Neural cell (in vitro differentiated cells): Measurements from ENCODE around the gene HOXA3. TPM values are rescaled to one million over a fixed set of nuclear protein-coding genes. Genes with fewer than 3 reads are reported as not detected.

ENCODE experiments used
- H2AFZ ChIP-seq: fragments of 200-600, 300-800 bp; sonication (generic), shearing (Covaris generic); 2 replicates; pipeline ENCODE4 v1.6.0; 2014; ENCODE audit warnings: low read depth, mild to moderate bottlenecking, antibody characterized with exemption, low read length, moderate library complexity
- H3F3A ChIP-seq: fragments of 200-600 bp; shearing (Covaris generic); 2 replicates; pipeline ENCODE4 v1.6.1; 2016; ENCODE audit warnings: mild to moderate bottlenecking, moderate library complexity, mixed read lengths, antibody characterized with exemption, low read length; ENCODE audit not compliant: insufficient read depth, poor library complexity, severe bottlenecking
- H3K27ac ChIP-seq: fragments of 200-600, 300-800 bp; sonication (generic), shearing (Covaris generic); 2 replicates; pipeline ENCODE4 v1.5.1; 2014; ENCODE audit warnings: mild to moderate bottlenecking, low read length, moderate library complexity
- H3K27me3 ChIP-seq: fragments of 300-800, 200-600 bp; sonication (generic), shearing (Covaris generic); 2 replicates; pipeline ENCODE4 v1.6.0; 2014; ENCODE audit warnings: mild to moderate bottlenecking, low read depth, low read length, moderate library complexity; ENCODE audit not compliant: insufficient read depth
- H3K36me3 ChIP-seq: fragments of 300-800, 200-600 bp; sonication (generic), shearing (Covaris generic); 2 replicates; pipeline ENCODE4 v1.5.1; 2014; ENCODE audit warnings: mild to moderate bottlenecking, antibody characterized with exemption, low read length, moderate library complexity; ENCODE audit not compliant: insufficient read depth
- H3K4me2 ChIP-seq: fragments of 300-800, 200-600 bp; sonication (generic), shearing (Covaris generic); 2 replicates; pipeline ENCODE4 v1.6.0; 2014; ENCODE audit warnings: mild to moderate bottlenecking, low read length
- H3K4me3 ChIP-seq: fragments of 300-800, 200-600 bp; sonication (generic), shearing (Covaris generic); 2 replicates; pipeline ENCODE4 v1.5.1; 2014; ENCODE audit warnings: mild to moderate bottlenecking, low read length, moderate library complexity
- H3K79me2 ChIP-seq: fragments of 200-600 bp; shearing (Covaris generic); replicated peaks from 2 replicates; pipeline ENCODE4 v1.6.0; 2014; ENCODE audit warnings: mild to moderate bottlenecking, low read length, moderate library complexity; ENCODE audit not compliant: insufficient read depth
- H3K9ac ChIP-seq: fragments of 300-800, 200-600 bp; sonication (generic), shearing (Covaris generic); 2 replicates; pipeline ENCODE4 v1.6.1; 2016; ENCODE audit warnings: mild to moderate bottlenecking, low read length, mixed read lengths
- H3K9me2 ChIP-seq: fragments of 200-600 bp; shearing (Covaris generic); 2 replicates; pipeline ENCODE4 v1.6.1; 2016; ENCODE audit warnings: mild to moderate bottlenecking, low read length, mixed read lengths; ENCODE audit not compliant: insufficient read depth
- H3K9me3 ChIP-seq: fragments of 200-600, 300-800 bp; sonication (generic), shearing (Covaris generic); 2 replicates; pipeline ENCODE4 v1.6.1; 2016; ENCODE audit warnings: mild to moderate bottlenecking, mixed run types, low read length, moderate library complexity, mixed read lengths
- H4K20me1 ChIP-seq: fragments of 200-600 bp; shearing (Covaris generic); 2 replicates; pipeline ENCODE4 v1.6.1; 2016; ENCODE audit warnings: mild to moderate bottlenecking, mixed run types; ENCODE audit not compliant: insufficient read depth
- EP300 ChIP-seq: fragments of 450-650 bp; conservative IDR thresholded peaks from 2 replicates; pipeline ENCODE4 v1.6.1; 2014; ENCODE audit warnings: antibody characterized with exemption, mild to moderate bottlenecking, moderate library complexity; ENCODE audit not compliant: poor library complexity, severe bottlenecking
- EZH2 ChIP-seq: fragments of 200-600, 300-800 bp; shearing (Covaris generic), sonication (generic); IDR thresholded peaks from 2 replicates; pipeline ENCODE4 v1.6.1; 2014; ENCODE audit warnings: antibody characterized with exemption, low read length, borderline replicate concordance, mild to moderate bottlenecking; ENCODE audit not compliant: insufficient read depth, poor library complexity, severe bottlenecking
- MXI1 ChIP-seq: fragments of 450-650 bp; conservative IDR thresholded peaks from 2 replicates; pipeline ENCODE4 v1.6.1; 2014; ENCODE audit warnings: antibody characterized with exemption, mild to moderate bottlenecking; ENCODE audit not compliant: poor library complexity, severe bottlenecking
- POLR2AphosphoS5 ChIP-seq: IDR thresholded peaks from 2 replicates; pipeline ENCODE4 v1.6.1; 2012
- RAD21 ChIP-seq: fragments of 450-650 bp; conservative IDR thresholded peaks from 2 replicates; pipeline ENCODE4 v1.6.1; 2014; ENCODE audit warnings: antibody characterized with exemption, mild to moderate bottlenecking, moderate library complexity
- SMC3 ChIP-seq: fragments of 450-650 bp; conservative IDR thresholded peaks from 2 replicates; pipeline ENCODE4 v1.6.1; 2014; ENCODE audit warnings: antibody characterized with exemption, mild to moderate bottlenecking, moderate library complexity; ENCODE audit not compliant: poor library complexity
- TAF1 ChIP-seq: IDR thresholded peaks from 2 replicates; pipeline ENCODE4 v1.6.1; 2012; ENCODE audit warnings: low read depth
- polyA plus RNA-seq: library from polyadenylated mRNA; depleted of rRNA; stranded (reverse); fragments of >200 nt; gene quantifications from 2 replicates; pipeline ENCODE4 v1.2.3, GENCODE V29; 2014
- TF ChIP-seq, protein P1 (sequence below): fragments of 450-650 bp; IDR thresholded peaks from 2 replicates; pipeline ENCODE4 v1.5.1; 2014; ENCODE audit warnings: antibody characterized with exemption, mild to moderate bottlenecking, moderate library complexity; ENCODE audit not compliant: poor library complexity, severe bottlenecking
- TF ChIP-seq, protein P2 (sequence below): IDR thresholded peaks from 2 replicates; pipeline ENCODE4 v1.6.1; 2012; ENCODE audit warnings: borderline replicate concordance

HOXA3 gene
- polyA plus RNA-seq, 1 donor from 2014 or later: not detected

DNA sequence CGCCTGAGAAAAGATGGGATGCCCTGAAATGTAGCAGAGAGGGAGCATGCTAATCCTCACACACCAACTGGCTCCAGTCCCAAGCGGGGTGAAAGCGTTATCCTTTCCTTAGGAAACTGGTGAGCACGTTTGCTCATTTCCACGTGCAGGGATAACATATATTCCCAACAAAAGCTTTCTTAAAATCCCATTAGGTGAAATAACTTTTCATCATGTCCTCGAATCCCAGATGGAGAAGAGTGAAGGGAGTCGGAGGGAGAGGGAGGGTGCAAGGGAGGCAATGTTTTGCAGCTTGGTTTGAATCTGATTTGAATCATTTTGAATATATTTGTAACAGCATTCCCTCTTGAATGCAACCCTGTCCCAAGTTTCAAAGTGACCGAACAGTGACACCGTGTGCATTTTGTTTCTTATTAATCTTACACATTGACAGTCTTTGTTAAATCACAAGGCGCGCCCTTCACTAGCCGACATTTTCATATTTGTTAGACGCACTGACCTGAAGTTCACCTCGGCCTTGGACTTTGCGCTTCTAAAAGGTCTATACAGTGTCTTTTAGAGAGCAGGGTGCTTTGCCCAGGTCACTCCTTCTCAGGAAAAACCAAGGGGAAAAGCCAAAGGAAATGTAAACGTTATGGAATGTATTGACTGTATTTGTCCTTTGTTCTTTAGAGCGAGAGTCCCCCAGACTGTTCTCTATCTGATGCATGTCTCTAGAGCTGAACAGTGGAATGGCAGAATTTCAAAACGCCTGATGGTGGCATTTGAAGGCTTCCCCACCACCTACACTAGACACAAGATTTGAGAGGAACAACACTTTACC lies 18.8 kb downstream of the HOXA3 start:
- H3K4me2 ChIP-seq: no peak overlapping the region
- H4K20me1 ChIP-seq: no peaks in the 10 kb centered on the region
- H3K4me3 ChIP-seq: no peak overlapping the region
- TF ChIP-seq EZH2: no peak
- TF ChIP-seq SMC3: no peak
- TF ChIP-seq, protein P1, sequence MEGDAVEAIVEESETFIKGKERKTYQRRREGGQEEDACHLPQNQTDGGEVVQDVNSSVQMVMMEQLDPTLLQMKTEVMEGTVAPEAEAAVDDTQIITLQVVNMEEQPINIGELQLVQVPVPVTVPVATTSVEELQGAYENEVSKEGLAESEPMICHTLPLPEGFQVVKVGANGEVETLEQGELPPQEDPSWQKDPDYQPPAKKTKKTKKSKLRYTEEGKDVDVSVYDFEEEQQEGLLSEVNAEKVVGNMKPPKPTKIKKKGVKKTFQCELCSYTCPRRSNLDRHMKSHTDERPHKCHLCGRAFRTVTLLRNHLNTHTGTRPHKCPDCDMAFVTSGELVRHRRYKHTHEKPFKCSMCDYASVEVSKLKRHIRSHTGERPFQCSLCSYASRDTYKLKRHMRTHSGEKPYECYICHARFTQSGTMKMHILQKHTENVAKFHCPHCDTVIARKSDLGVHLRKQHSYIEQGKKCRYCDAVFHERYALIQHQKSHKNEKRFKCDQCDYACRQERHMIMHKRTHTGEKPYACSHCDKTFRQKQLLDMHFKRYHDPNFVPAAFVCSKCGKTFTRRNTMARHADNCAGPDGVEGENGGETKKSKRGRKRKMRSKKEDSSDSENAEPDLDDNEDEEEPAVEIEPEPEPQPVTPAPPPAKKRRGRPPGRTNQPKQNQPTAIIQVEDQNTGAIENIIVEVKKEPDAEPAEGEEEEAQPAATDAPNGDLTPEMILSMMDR: no peak
- TF ChIP-seq MXI1: no peak
- TF ChIP-seq TAF1: no peak
- no peak for TF ChIP-seq RAD21
- TF ChIP-seq POLR2AphosphoS5: no peak
- TF ChIP-seq, protein P2, sequence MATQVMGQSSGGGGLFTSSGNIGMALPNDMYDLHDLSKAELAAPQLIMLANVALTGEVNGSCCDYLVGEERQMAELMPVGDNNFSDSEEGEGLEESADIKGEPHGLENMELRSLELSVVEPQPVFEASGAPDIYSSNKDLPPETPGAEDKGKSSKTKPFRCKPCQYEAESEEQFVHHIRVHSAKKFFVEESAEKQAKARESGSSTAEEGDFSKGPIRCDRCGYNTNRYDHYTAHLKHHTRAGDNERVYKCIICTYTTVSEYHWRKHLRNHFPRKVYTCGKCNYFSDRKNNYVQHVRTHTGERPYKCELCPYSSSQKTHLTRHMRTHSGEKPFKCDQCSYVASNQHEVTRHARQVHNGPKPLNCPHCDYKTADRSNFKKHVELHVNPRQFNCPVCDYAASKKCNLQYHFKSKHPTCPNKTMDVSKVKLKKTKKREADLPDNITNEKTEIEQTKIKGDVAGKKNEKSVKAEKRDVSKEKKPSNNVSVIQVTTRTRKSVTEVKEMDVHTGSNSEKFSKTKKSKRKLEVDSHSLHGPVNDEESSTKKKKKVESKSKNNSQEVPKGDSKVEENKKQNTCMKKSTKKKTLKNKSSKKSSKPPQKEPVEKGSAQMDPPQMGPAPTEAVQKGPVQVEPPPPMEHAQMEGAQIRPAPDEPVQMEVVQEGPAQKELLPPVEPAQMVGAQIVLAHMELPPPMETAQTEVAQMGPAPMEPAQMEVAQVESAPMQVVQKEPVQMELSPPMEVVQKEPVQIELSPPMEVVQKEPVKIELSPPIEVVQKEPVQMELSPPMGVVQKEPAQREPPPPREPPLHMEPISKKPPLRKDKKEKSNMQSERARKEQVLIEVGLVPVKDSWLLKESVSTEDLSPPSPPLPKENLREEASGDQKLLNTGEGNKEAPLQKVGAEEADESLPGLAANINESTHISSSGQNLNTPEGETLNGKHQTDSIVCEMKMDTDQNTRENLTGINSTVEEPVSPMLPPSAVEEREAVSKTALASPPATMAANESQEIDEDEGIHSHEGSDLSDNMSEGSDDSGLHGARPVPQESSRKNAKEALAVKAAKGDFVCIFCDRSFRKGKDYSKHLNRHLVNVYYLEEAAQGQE: no peak
- no peak for TF ChIP-seq EP300
- H3K9ac ChIP-seq: no peak overlapping the region
- H3K9me3 ChIP-seq: peaks cover 16% of the 10 kb centered on the region
- H3F3A ChIP-seq: no peaks in the 10 kb centered on the region
- peaks cover 98% of the 10 kb centered on the region for H3K27me3 ChIP-seq
- no peaks in the 10 kb centered on the region for H3K36me3 ChIP-seq
- no peak overlapping the region for H2AFZ ChIP-seq
- no peak overlapping the region for H3K27ac ChIP-seq
- no peaks in the 10 kb centered on the region for H3K9me2 ChIP-seq
- no peaks in the 10 kb centered on the region for H3K79me2 ChIP-seq

DNA sequence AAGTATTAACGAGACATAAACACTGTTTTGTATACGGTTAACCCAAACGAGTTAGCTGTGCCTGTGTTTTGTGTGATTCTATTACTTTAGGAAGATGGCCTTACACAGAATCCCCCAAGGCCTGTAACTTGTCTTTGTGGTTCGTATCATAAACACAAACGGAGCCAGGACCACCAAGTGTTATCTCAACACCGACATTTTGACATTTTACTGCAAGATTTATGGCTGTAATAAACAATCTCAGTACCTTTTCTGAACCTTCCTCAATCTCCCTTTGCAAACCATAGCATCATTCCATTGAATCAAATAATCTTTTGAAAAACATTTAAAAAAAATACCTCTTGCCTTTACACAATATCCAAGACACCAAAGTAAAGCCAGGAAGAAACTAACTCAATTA lies 19.4 kb downstream of the HOXA3 start:
- Histone ChIP-seq H3K9me3 (peaks cover 16% of the 10 kb centered on the region), H3K9me2 (no peaks in the 10 kb centered on the region), H3K79me2 (no peaks in the 10 kb centered on the region), H3K27ac (no peak overlapping the region), H3K36me3 (no peaks in the 10 kb centered on the region), H3K9ac (no peak overlapping the region), H3F3A (no peaks in the 10 kb centered on the region), H2AFZ (no peak overlapping the region), H3K4me3 (no peak overlapping the region), H4K20me1 (no peaks in the 10 kb centered on the region), H3K4me2 (no peak overlapping the region), H3K27me3 (peaks cover 98% of the 10 kb centered on the region)
- TF ChIP-seq RAD21: no peak
- TF ChIP-seq, protein P2: no peak
